ENCODE data around the gene DHRS2.

Gene DHRS2

DNA sequence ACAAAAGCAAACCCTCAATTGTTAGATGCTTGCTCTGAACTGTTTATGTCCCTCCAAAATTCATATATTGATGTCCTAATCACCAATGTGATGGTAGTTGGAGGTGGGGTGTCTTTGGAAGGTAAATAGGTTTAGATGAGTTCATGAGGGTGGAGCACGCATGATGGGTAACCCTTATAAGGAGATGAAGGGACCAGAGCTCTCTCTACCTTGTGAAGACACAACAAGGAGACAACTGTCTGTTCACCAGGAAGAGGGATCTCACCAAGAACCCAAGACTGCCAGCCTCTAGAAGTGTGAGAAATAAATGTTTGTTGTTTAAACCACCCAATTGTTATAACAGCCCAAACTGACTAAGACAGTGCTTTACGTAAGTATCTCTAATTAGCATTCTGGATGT, 27.0 kb downstream of the DHRS2 start:
- no peaks in the 10 kb centered on the region for H3K36me3 ChIP-seq
- TF ChIP-seq CTCF (IDR thresholded peaks at IDR 0.05), result no peak
- H3K27me3 ChIP-seq, result no peaks in the 10 kb centered on the region
- no peaks in the 10 kb centered on the region for H3K4me1 ChIP-seq (ENCODE audit: control insufficient read depth in 1 of 2, insufficient read depth in 1 of 2, low read depth in 1 of 2, low read length in 1 of 2)
- H3K4me3 ChIP-seq (ENCODE audit: low read depth in 1 of 2, low read length in 1 of 2), result no peak overlapping the region
- H3K9me3 ChIP-seq, result no peaks in the 10 kb centered on the region
- no peak overlapping the region for H3K27ac ChIP-seq

- no peaks in the 10 kb centered on the region for H3K4me1 ChIP-seq (ENCODE audit: control insufficient read depth in 1 of 2, insufficient read depth in 1 of 2, low read depth in 1 of 2, low read length in 1 of 2)
- H3K36me3 ChIP-seq, result no peaks in the 10 kb centered on the region
- no peak overlapping the region for H3K4me3 ChIP-seq (ENCODE audit: low read depth in 1 of 2, low read length in 1 of 2)
- H3K9me3 ChIP-seq, result no peaks in the 10 kb centered on the region
- no peaks in the 10 kb centered on the region for H3K27me3 ChIP-seq
- no peak for TF ChIP-seq CTCF (IDR thresholded peaks at IDR 0.05)
- no peak overlapping the region for H3K27ac ChIP-seq
Observed at GRCh38 chr14:23663711-23664110, 27.5 kb downstream of the DHRS2 start.

DNA sequence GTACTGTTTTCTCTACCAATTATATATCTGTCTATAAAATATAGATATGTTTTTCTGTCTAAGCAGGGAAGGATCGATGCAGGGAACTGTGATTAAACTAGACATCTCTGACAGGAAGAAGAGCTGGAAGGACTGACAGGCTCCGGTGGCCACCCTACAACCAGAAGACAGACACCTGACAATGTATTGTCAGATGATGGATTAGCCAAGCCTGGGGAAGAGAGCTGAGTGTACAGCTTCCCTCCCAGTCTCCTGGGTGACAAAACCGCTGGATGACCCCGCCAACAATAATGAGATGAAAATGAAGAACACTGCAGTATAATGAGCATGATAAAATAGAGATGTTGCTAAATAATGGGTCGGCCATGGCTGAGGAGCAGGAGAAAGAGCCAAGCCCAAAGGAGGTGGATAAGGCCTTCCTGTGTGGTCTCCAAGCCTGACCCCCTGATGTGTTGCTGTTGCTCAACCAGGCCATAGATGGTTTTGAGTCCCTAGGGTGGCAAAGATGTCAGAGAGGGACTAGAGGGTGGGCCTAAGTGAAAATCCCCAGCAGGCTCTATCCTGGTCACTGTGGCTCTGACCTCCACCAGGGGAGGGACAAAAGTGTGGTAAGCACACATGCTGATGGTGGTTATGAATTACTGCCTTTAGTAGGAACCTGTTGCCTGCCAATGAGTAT, 28.2 kb downstream of the DHRS2 start:
- no peaks in the 10 kb centered on the region for H3K36me3 ChIP-seq
- H3K9me3 ChIP-seq, result no peaks in the 10 kb centered on the region
- no peaks in the 10 kb centered on the region for H3K4me1 ChIP-seq (ENCODE audit: control insufficient read depth in 1 of 2, insufficient read depth in 1 of 2, low read depth in 1 of 2, low read length in 1 of 2)
- H3K4me3 ChIP-seq (ENCODE audit: low read depth in 1 of 2, low read length in 1 of 2), result no peak overlapping the region
- no peaks in the 10 kb centered on the region for H3K27me3 ChIP-seq
- TF ChIP-seq CTCF (IDR thresholded peaks at IDR 0.05), result no peak
- no peak overlapping the region for H3K27ac ChIP-seq

GRCh38 chr14:23665302-23666016, 29.3 kb downstream of the DHRS2 start:
- Histone ChIP-seq H3K27ac (no peak overlapping the region), H3K36me3 (no peaks in the 10 kb centered on the region), H3K4me3 (ENCODE audit: low read depth in 1 of 2, low read length in 1 of 2) (no peak overlapping the region), H3K9me3 (no peaks in the 10 kb centered on the region), H3K27me3 (no peaks in the 10 kb centered on the region), H3K4me1 (ENCODE audit: control insufficient read depth in 1 of 2, insufficient read depth in 1 of 2, low read depth in 1 of 2, low read length in 1 of 2) (no peaks in the 10 kb centered on the region)
- no peak for TF ChIP-seq CTCF (IDR thresholded peaks at IDR 0.05)

- H3K27me3 ChIP-seq, result no peaks in the 10 kb centered on the region
- no peak overlapping the region for H3K4me3 ChIP-seq (ENCODE audit: low read depth in 1 of 2, low read length in 1 of 2)
- no peaks in the 10 kb centered on the region for H3K36me3 ChIP-seq
- no peaks in the 10 kb centered on the region for H3K9me3 ChIP-seq
- no peak for TF ChIP-seq CTCF (IDR thresholded peaks at IDR 0.05)
- H3K4me1 ChIP-seq (ENCODE audit: control insufficient read depth in 1 of 2, insufficient read depth in 1 of 2, low read depth in 1 of 2, low read length in 1 of 2), result no peaks in the 10 kb centered on the region
- H3K27ac ChIP-seq, result no peak overlapping the region
Observed at GRCh38 chr14:23667134-23667533, 31.0 kb downstream of the DHRS2 start.
